ENCODE measurements around the gene SAYSD1.

- TF ChIP-seq POLR2A (IDR thresholded peaks at IDR 0.05) (no peak), CTCF (IDR thresholded peaks at IDR 0.05) (no peak), POLR2AphosphoS5 (IDR thresholded peaks at IDR 0.05) (no peak), EP300 (IDR thresholded peaks at IDR 0.05) (no peak)
Observed at GRCh38 chr6:39062014-39062740, 52.8 kb downstream of the SAYSD1 start.

Data from stomach (tissue), 4 donors.